ENCODE results near the gene LAMA5. TPM values are rescaled to one million over a fixed set of nuclear protein-coding genes. Genes with fewer than 3 reads are reported as not detected.

Gene LAMA5
- total and polyA plus RNA-seq, 2 of the 8 experiments (the other 6 are each of a cell fraction or from before 2014, with no cell fraction given): 34.4 to 225 TPM

DNA sequence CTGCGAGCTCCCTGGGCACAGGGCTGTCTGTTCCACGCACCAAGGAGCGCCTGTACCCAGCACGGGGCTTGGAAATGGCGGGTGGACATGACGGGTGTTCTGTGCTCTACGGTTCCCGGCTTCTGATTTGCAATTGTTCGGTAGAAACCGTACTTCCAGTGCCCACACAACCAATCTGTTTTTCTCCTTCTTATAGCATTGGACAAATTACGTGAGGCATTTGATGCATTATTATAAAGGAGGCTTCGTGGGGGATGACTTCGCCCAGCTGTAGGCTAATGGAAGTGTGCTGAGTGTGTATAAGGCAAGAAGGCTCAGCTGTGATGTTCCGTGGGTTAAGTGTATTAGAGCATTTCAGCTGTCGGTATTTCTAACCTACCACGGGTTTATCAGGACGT lies 10.0 kb upstream of the LAMA5 start:
- ChIA-PET CTCF (ENCODE audit: partially characterized antibody) (interaction anchor here (1.3 to 14.1 kb wide), 6 partner anchors 9 to 73 kb away, joined by 3 to 212 read pairs (median 6); partner anchors contain the start of genes LAMA5 and RPS21), POLR2A (ENCODE audit: partially characterized antibody) (interaction anchor here (1.3 to 10.7 kb wide), 8 partner anchors 10 to 80 kb away, joined by 3 to 213 read pairs (median 6); partner anchors contain the start of genes LAMA5 and RPS21)
- H2AFZ ChIP-seq (ENCODE audit: low read length): no peak overlapping the region
- H3K27ac ChIP-seq (ENCODE audit: low read depth, low read length): peak overlapping the region; percentile 31
- H3K23me2 ChIP-seq (ENCODE audit: low read depth, low read length): peaks cover 3% of the 10 kb centered on the region; the same call in 1 of the 2 replicates
- peak overlapping the region; percentile 90 for H2BK12ac ChIP-seq (ENCODE audit: low read depth, low read length)
- 0 out of 2 replicates have a peak overlapping the region, but pooled peaks have one; percentile 19 for H2BK15ac ChIP-seq (ENCODE audit: low read length)
- peak overlapping the region; percentile 58 for H3K4ac ChIP-seq (replicated peaks; ENCODE audit: insufficient read length, low read depth, low read length)
- no peak overlapping the region for H3K9ac ChIP-seq (replicated peaks in 1 of 4; ENCODE audit: extremely low read depth in 1 of 4, low read depth in 3 of 4, low read length in 3 of 4)
- DNase-seq (ENCODE audit: low read depth in 1 of 2, low spot score in 2 of 2) (no peak), FAIRE-seq (no peak)
- H4K20me1 ChIP-seq (replicated peaks in 1 of 2; ENCODE audit: control insufficient read depth in 1 of 2, insufficient read depth in 2 of 2, low read length in 2 of 2): peaks cover 0 to 4% of the 10 kb centered on the region in 2 experiments
- H3K79me1 ChIP-seq (ENCODE audit: low read depth, low read length): no peaks in the 10 kb centered on the region
- no peaks in the 10 kb centered on the region for H3K9me3 ChIP-seq (ENCODE audit: insufficient read depth in 2 of 2, low read depth in 1 of 2, low read length in 1 of 2)
- peaks cover 0 to 3% (median 1%) of the 10 kb centered on the region in 4 experiments; a peak in 4 of 8 replicates for H3K36me3 ChIP-seq (ENCODE audit: control insufficient read depth in 2 of 4, insufficient read depth in 4 of 4, low read length in 3 of 4)
- no peak overlapping the region for H3K14ac ChIP-seq (ENCODE audit: insufficient read length)
- no peak overlapping the region for H3K56ac ChIP-seq (replicated peaks; ENCODE audit: insufficient read length, low read depth, low read length)
- H3K4me1 ChIP-seq (replicated peaks in 1 of 4; ENCODE audit: control insufficient read depth in 3 of 4, insufficient read depth in 4 of 4, low read length in 3 of 4): peaks cover 0 to 29% (median 28%) of the 10 kb centered on the region in 4 experiments; a peak in 6 of 7 replicates
- 0 out of 2 replicates have a peak overlapping the region, but pooled peaks have one; percentile 40 for H2BK20ac ChIP-seq (ENCODE audit: low read length)
- H3K27me3 ChIP-seq (replicated peaks in 1 of 4; ENCODE audit: control insufficient read depth in 3 of 4, extremely low read depth in 1 of 4, insufficient read depth in 3 of 4, low read length in 3 of 4): no peaks in the 10 kb centered on the region
- H3K4me3 ChIP-seq (ENCODE audit: extremely low read depth in 1 of 4, insufficient read depth in 2 of 4, low read depth in 3 of 4, low read length in 4 of 4): no peak overlapping the region
- no peaks in the 10 kb centered on the region for H3K79me2 ChIP-seq (ENCODE audit: control insufficient read depth in 1 of 2, insufficient read depth in 2 of 2, low read length in 2 of 2)
- WGBS, 2 experiments (ENCODE audit: extremely low coverage in 1 of 2, insufficient coverage in 1 of 2, insufficient read length in 1 of 2, insufficient replicate concordance in 2 of 2, low coverage in 1 of 2, low lambda C conversion rate in 2 of 2, missing lambda C conversion rate in 1 of 2): 92% methylated on average over 17 of the region's 17 CpGs; no CpG with 5 or more reads in 1 of the 2 experiments
- peak overlapping the region; percentile 27 for H4K5ac ChIP-seq (ENCODE audit: insufficient read length, low read depth, low read length)
- no peak overlapping the region for H3K23ac ChIP-seq (ENCODE audit: insufficient read length)
- 0 out of 2 replicates have a peak overlapping the region, but pooled peaks have one; percentile 83 for H3K18ac ChIP-seq (ENCODE audit: extremely low read depth, low read length)
- peak overlapping the region; percentile 75; the same call in 1 of the 2 replicates for H2AK5ac ChIP-seq (ENCODE audit: low read depth, low read length)
- H3K4me2 ChIP-seq (ENCODE audit: insufficient read depth in 1 of 2, low read depth in 2 of 2, low read length in 2 of 2): 0 out of 4 replicates have a peak overlapping the region, but pooled peaks of 1 of the 2 experiments have one; percentile 29
- H4K8ac ChIP-seq (ENCODE audit: extremely low read depth, insufficient read depth, low read length): no peak overlapping the region
- H2BK5ac ChIP-seq (ENCODE audit: low read depth, low read length): peak overlapping the region; percentile 88
- H2BK120ac ChIP-seq (replicated peaks; ENCODE audit: low read depth, low read length): peak overlapping the region; percentile 95
- peak overlapping the region; percentile 84 for H4K91ac ChIP-seq (replicated peaks; ENCODE audit: insufficient read length, low read length)
- no peak for TF ChIP-seq HDAC6 (IDR thresholded peaks at IDR 0.05; ENCODE audit: low read depth, low read length)
- no peak for TF ChIP-seq EP300 (IDR thresholded peaks at IDR 0.05; ENCODE audit: borderline replicate concordance in 1 of 2, low read depth in 2 of 2, low read length in 2 of 2)
- TF ChIP-seq BCL11A (IDR thresholded peaks at IDR 0.05; ENCODE audit: low read depth in 2 of 2, low read length in 2 of 2): no peak
- TF ChIP-seq TBP (IDR thresholded peaks at IDR 0.05; ENCODE audit: low read depth, low read length): no peak
- TF ChIP-seq SP4 (IDR thresholded peaks at IDR 0.05; ENCODE audit: low read length): no peak
- no peak for TF ChIP-seq RAD21 (IDR thresholded peaks at IDR 0.05 in 1 of 2, conservative IDR thresholded peaks at IDR 0.05 in 1 of 2; ENCODE audit: low read depth in 2 of 2, low read length in 2 of 2)
- no peak for TF ChIP-seq RBBP5 (IDR thresholded peaks at IDR 0.05; ENCODE audit: borderline replicate concordance, low read depth, low read length)
- no peak for TF ChIP-seq CHD1 (IDR thresholded peaks at IDR 0.05; ENCODE audit: low read depth, low read length)
- TF ChIP-seq FOSL1 (IDR thresholded peaks at IDR 0.05; ENCODE audit: insufficient read depth, low read depth, low read length): no peak
- no peak for TF ChIP-seq TAF7 (optimal IDR thresholded peaks at IDR 0.05; ENCODE audit: borderline replicate concordance, low read depth, low read length)
- no peak for TF ChIP-seq TEAD4 (IDR thresholded peaks at IDR 0.05; ENCODE audit: low read depth, low read length)
- no peak for TF ChIP-seq SIN3A (conservative IDR thresholded peaks at IDR 0.05 in 1 of 2, IDR thresholded peaks at IDR 0.05 in 1 of 2; ENCODE audit: low read depth in 1 of 2, low read length in 2 of 2)

All from H1 (cell line).